Activated CD8-positive, alpha-beta memory T cell treated with anti-CD3 and anti-CD28 coated beads for 48 hours (primary cell): ENCODE measurements around the gene MAGOHB.
"Not testable (repeated sequence)": the region's sequence is repeated elsewhere in the genome, so short reads cannot be mapped to it uniquely, and the experiment has no call there.

Experiments
- DNase-seq, 3 experiments: peaks; one replicate each; pipeline ENCODE4 v3.0.0-alpha.2; 2020; ENCODE audit warnings: low read depth in 2 of 3, low spot score in 2 of 3

The MAGOHB gene

GRCh38 chr12:10612984-10613348 is 443 bp downstream of the MAGOHB start:
- no peak for DNase-seq

GRCh38 chr12:10612110-10612509 is 1.3 kb downstream of the MAGOHB start:
- DNase-seq: no peak

- DNase-seq: not testable (repeated sequence)
Observed at GRCh38 chr12:10611258-10611657, 2.2 kb downstream of the MAGOHB start.

GRCh38 chr12:10610188-10610587 is 3.2 kb downstream of the MAGOHB start:
- no peak for DNase-seq

- no peak for DNase-seq
Observed at GRCh38 chr12:10607885-10608458, 5.4 kb downstream of the MAGOHB start.

GRCh38 chr12:10601860-10602259 is 11.5 kb downstream of the MAGOHB start:
- DNase-seq: no peak

GRCh38 chr12:10600988-10601387 is 12.4 kb downstream of the MAGOHB start:
- no peak for DNase-seq

GRCh38 chr12:10595881-10596280 is 17.5 kb downstream of the MAGOHB start:
- DNase-seq: no peak

GRCh38 chr12:10590966-10591365 is 22.4 kb downstream of the MAGOHB start:
- no peak for DNase-seq

GRCh38 chr12:10584415-10584814 is 29.0 kb downstream of the MAGOHB start:
- no peak for DNase-seq

GRCh38 chr12:10582704-10583103 is 30.7 kb downstream of the MAGOHB start:
- no peak for DNase-seq

GRCh38 chr12:10582133-10582532 is 31.3 kb downstream of the MAGOHB start:
- not testable (repeated sequence) for DNase-seq

- no peak for DNase-seq
Observed at GRCh38 chr12:10574307-10574706, 39.1 kb downstream of the MAGOHB start.

GRCh38 chr12:10572021-10572490 is 41.4 kb downstream of the MAGOHB start:
- DNase-seq: not testable (repeated sequence)

- DNase-seq: no peak
Observed at GRCh38 chr12:10571141-10571540, 42.3 kb downstream of the MAGOHB start.

- no peak for DNase-seq
Observed at GRCh38 chr12:10567813-10568212, 45.6 kb downstream of the MAGOHB start.

GRCh38 chr12:10563966-10564365 is 49.4 kb downstream of the MAGOHB start:
- DNase-seq: no peak

GRCh38 chr12:10563002-10563401 is 50.4 kb downstream of the MAGOHB start:
- DNase-seq: no peak

GRCh38 chr12:10562306-10562933 is 51.0 kb downstream of the MAGOHB start:
- no peak for DNase-seq

- no peak for DNase-seq
Observed at GRCh38 chr12:10559244-10559643, 54.2 kb downstream of the MAGOHB start.

GRCh38 chr12:10558789-10559188 is 54.6 kb downstream of the MAGOHB start:
- DNase-seq: no peak

GRCh38 chr12:10558301-10558700 is 55.1 kb downstream of the MAGOHB start:
- DNase-seq: no peak

- no peak for DNase-seq
Observed at GRCh38 chr12:10557766-10558165, 55.6 kb downstream of the MAGOHB start.
